ENCODE results near the gene MECP2.

MECP2 gene

DNA sequence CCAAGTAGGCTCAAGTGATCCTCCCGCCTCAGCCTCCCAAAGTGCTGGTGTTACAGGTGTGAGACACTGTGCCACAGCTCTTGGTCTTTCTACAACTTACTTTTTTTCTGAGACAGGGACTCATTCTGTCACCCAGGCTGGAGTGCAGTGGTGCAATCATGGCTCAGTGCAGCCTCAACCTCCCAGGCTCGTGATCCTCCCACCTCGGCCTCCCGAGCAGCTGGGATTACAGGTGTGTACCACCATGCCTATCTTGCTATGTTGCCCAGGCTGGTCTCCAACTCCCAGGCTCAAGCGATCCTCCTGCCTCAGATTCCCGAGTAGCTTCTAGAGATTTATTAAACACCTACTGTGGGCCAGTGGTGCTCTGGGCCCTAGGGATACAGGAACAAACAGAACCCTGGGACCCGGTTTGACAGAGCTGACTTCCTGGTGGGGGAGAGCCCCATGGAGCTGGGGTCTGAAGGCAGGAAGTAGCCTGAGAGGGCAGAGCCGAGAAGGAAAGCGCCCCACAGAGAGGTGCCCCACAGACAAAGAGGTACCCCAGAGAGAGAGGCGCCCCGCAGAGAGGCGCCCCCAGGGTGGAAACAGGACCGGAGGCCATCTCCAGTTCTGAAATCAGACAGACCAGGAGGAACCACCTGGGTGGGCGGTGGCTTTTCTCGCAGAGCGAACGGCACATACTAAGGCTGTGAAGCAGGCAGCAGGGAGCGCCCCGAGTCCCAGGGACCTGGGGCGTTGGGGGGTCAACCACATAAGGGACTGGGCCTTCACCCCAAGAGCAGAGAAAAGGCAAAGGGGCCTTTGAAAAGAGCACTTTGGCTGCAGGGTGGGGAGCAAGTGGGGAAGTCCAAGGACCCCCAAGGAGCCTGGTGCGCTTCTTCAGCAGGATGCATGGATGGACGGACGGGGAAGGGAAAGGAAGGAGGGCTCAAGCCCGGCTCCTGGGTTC lies 82.8 kb downstream of the MECP2 start:
- no peak for ATAC-seq

DNA sequence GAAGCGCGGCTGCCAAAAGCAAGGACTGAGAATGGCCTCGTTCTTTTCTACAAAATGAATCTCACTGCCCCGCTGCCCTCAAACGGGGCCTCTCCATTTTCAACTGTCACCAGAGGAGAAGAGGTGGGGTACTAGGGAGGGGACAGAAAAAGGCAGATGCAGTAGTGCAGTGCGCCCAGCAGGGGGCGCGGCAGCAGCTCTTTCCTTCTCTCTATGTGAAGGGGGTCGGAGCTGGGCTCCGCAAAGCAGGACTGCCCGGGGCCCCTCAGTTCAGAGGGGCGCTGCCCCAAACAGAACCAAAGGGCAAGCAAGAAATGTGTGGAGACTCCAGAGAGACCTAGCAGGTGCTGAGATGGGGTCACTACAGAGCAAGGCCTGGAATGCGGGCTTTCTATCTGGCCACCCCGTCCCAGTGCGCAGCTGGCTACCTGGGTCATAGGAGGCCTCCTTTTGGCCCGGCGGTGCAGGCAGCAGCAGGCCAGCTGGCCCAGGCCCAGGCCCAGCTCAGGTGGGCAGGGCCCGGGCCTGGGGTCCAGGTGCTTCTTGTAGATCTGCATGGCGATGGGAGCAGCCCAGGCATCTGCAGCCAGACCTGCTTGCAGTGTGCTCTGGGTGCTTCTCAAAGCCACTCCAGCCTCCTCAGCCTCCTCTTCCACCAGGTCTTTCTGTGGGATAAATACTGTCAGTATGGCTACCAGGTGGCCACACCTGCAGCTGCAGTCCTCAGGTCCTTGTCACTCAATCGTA lies 83.7 kb downstream of the MECP2 start:
- peak; percentile 79 for ATAC-seq
- TF ChIP-seq OSR1 (CRISPR knock-in tag; IDR thresholded peaks at IDR 0.05) (no peak), CREB5 (CRISPR knock-in tag; IDR thresholded peaks at IDR 0.05; ENCODE audit: low read depth) (no peak), ZFP3 (CRISPR knock-in tag; IDR thresholded peaks at IDR 0.05) (no peak), BACH2 (CRISPR knock-in tag; IDR thresholded peaks at IDR 0.05; ENCODE audit: borderline replicate concordance) (no peak), ESRRG (CRISPR knock-in tag; IDR thresholded peaks at IDR 0.05) (no peak), PPARA (CRISPR knock-in tag; IDR thresholded peaks at IDR 0.05; ENCODE audit: borderline replicate concordance) (no peak), ZC3H10 (CRISPR knock-in tag; IDR thresholded peaks at IDR 0.05) (no peak), ZNF70 (CRISPR knock-in tag; IDR thresholded peaks at IDR 0.05) (no peak), RARB (CRISPR knock-in tag; IDR thresholded peaks at IDR 0.05) (no peak), ZFP30 (CRISPR knock-in tag; IDR thresholded peaks at IDR 0.05) (no peak), ISL1 (CRISPR knock-in tag; IDR thresholded peaks at IDR 0.05) (no peak)
- TF ChIP-seq, protein P1, sequence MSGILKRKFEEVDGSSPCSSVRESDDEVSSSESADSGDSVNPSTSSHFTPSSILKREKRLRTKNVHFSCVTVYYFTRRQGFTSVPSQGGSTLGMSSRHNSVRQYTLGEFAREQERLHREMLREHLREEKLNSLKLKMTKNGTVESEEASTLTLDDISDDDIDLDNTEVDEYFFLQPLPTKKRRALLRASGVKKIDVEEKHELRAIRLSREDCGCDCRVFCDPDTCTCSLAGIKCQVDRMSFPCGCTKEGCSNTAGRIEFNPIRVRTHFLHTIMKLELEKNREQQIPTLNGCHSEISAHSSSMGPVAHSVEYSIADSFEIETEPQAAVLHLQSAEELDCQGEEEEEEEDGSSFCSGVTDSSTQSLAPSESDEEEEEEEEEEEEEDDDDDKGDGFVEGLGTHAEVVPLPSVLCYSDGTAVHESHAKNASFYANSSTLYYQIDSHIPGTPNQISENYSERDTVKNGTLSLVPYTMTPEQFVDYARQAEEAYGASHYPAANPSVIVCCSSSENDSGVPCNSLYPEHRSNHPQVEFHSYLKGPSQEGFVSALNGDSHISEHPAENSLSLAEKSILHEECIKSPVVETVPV (CRISPR knock-in tag; IDR thresholded peaks at IDR 0.05): no peak
- TF ChIP-seq, protein P2, sequence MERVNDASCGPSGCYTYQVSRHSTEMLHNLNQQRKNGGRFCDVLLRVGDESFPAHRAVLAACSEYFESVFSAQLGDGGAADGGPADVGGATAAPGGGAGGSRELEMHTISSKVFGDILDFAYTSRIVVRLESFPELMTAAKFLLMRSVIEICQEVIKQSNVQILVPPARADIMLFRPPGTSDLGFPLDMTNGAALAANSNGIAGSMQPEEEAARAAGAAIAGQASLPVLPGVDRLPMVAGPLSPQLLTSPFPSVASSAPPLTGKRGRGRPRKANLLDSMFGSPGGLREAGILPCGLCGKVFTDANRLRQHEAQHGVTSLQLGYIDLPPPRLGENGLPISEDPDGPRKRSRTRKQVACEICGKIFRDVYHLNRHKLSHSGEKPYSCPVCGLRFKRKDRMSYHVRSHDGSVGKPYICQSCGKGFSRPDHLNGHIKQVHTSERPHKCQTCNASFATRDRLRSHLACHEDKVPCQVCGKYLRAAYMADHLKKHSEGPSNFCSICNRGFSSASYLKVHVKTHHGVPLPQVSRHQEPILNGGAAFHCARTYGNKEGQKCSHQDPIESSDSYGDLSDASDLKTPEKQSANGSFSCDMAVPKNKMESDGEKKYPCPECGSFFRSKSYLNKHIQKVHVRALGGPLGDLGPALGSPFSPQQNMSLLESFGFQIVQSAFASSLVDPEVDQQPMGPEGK (CRISPR knock-in tag; IDR thresholded peaks at IDR 0.05; ENCODE audit: borderline replicate concordance): no peak
- TF ChIP-seq, protein P3, sequence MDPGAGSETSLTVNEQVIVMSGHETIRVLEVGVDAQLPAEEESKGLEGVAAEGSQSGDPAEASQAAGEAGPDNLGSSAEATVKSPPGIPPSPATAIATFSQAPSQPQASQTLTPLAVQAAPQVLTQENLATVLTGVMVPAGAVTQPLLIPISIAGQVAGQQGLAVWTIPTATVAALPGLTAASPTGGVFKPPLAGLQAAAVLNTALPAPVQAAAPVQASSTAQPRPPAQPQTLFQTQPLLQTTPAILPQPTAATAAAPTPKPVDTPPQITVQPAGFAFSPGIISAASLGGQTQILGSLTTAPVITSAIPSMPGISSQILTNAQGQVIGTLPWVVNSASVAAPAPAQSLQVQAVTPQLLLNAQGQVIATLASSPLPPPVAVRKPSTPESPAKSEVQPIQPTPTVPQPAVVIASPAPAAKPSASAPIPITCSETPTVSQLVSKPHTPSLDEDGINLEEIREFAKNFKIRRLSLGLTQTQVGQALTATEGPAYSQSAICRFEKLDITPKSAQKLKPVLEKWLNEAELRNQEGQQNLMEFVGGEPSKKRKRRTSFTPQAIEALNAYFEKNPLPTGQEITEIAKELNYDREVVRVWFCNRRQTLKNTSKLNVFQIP (CRISPR knock-in tag; IDR thresholded peaks at IDR 0.05; ENCODE audit: borderline replicate concordance, low read depth): no peak

More for the DNA sequence above, 82.8 kb downstream of the MECP2 start:
- no peak for TF ChIP-seq ESRRG (CRISPR knock-in tag; IDR thresholded peaks at IDR 0.05)
- no peak for TF ChIP-seq ZNF565 (CRISPR knock-in tag; conservative IDR thresholded peaks at IDR 0.05; ENCODE audit: low read depth)
- TF ChIP-seq ZNF70 (CRISPR knock-in tag; IDR thresholded peaks at IDR 0.05): no peak
- TF ChIP-seq, protein P3 (CRISPR knock-in tag; IDR thresholded peaks at IDR 0.05; ENCODE audit: borderline replicate concordance, low read depth): no peak
- no peak for TF ChIP-seq SNAI2 (CRISPR knock-in tag; IDR thresholded peaks at IDR 0.05)
- TF ChIP-seq BACH2 (CRISPR knock-in tag; IDR thresholded peaks at IDR 0.05; ENCODE audit: borderline replicate concordance): no peak
- no peak for TF ChIP-seq TSHZ2 (CRISPR knock-in tag; IDR thresholded peaks at IDR 0.05)
- TF ChIP-seq CSDC2 (CRISPR knock-in tag; IDR thresholded peaks at IDR 0.05): no peak
- TF ChIP-seq RARB (CRISPR knock-in tag; IDR thresholded peaks at IDR 0.05): no peak
- no peak for TF ChIP-seq GLIS3 (CRISPR knock-in tag; IDR thresholded peaks at IDR 0.05)
- TF ChIP-seq TCF4 (CRISPR knock-in tag; IDR thresholded peaks at IDR 0.05; ENCODE audit: borderline replicate concordance): no peak

Measured in SK-N-SH treated with all-trans-retinoic acid at 6 μM for 48 hours (cell line).